ENCODE results near the gene PRAC1.

GRCh38 chr17:48717367-48718226, 4.7 kb downstream of the PRAC1 start:
- TF ChIP-seq CTCF (IDR thresholded peaks at IDR 0.05) (no peak), POLR2A (IDR thresholded peaks at IDR 0.05) (no peak), POLR2AphosphoS5 (IDR thresholded peaks at IDR 0.05) (no peak)
